ENCODE data around the gene IL17RE.
"Not testable (repeated sequence)": the region's sequence is repeated elsewhere in the genome, so short reads cannot be mapped to it uniquely, and the experiment has no call there.

Gene IL17RE

DNA sequence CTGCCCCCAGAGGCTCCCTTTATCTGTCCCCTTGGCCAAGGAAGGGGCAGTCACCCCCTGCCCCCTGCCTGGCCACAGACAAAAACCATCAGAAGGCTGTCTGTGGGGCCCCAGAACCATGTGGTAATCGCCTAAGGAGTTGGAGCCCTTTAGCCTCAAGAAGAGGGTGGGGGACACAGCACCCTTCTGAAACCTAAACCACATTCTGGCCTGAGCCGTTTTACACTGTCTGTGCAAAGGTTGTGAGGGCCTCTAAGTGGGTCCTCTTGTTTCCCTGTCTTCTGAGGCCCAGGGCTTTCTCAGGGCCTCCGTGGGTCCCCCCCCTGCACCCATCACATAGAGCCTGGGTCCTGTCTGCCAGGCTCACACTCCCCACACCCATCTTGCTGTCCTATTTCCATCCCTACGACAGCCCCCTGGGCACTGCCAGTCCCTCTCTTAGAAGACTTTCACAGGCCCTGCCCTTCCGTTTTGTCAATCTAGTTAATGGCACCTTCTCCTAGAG is 41.0 kb upstream of the IL17RE start:
- Histone ChIP-seq H3K36me3 (no peaks in the 10 kb centered on the region), H3K4me1 (ENCODE audit: control insufficient read depth in 1 of 2, insufficient read depth in 1 of 2, low read depth in 1 of 2, low read length in 1 of 2) (peaks cover 20 to 25% of the 10 kb centered on the region in 2 experiments), H3K9me3 (no peaks in the 10 kb centered on the region), H3K4me3 (ENCODE audit: low read depth in 1 of 2, low read length in 1 of 2) (no peak overlapping the region), H3K27ac (no peak overlapping the region), H3K27me3 (no peaks in the 10 kb centered on the region)
- TF ChIP-seq, protein P1, sequence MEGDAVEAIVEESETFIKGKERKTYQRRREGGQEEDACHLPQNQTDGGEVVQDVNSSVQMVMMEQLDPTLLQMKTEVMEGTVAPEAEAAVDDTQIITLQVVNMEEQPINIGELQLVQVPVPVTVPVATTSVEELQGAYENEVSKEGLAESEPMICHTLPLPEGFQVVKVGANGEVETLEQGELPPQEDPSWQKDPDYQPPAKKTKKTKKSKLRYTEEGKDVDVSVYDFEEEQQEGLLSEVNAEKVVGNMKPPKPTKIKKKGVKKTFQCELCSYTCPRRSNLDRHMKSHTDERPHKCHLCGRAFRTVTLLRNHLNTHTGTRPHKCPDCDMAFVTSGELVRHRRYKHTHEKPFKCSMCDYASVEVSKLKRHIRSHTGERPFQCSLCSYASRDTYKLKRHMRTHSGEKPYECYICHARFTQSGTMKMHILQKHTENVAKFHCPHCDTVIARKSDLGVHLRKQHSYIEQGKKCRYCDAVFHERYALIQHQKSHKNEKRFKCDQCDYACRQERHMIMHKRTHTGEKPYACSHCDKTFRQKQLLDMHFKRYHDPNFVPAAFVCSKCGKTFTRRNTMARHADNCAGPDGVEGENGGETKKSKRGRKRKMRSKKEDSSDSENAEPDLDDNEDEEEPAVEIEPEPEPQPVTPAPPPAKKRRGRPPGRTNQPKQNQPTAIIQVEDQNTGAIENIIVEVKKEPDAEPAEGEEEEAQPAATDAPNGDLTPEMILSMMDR (IDR thresholded peaks at IDR 0.05) = no peak

GRCh38 chr3:9862391-9863057 is 40.1 kb upstream of the IL17RE start:
- Histone ChIP-seq H3K9me3 (no peaks in the 10 kb centered on the region), H3K4me3 (ENCODE audit: low read depth in 1 of 2, low read length in 1 of 2) (peak overlapping the region; percentile 59 to 70), H3K36me3 (no peaks in the 10 kb centered on the region), H3K4me1 (ENCODE audit: control insufficient read depth in 1 of 2, insufficient read depth in 1 of 2, low read depth in 1 of 2, low read length in 1 of 2) (peaks cover 20 to 25% of the 10 kb centered on the region in 2 experiments), H3K27ac (no peak overlapping the region), H3K27me3 (no peaks in the 10 kb centered on the region)
- TF ChIP-seq, protein P1 (IDR thresholded peaks at IDR 0.05) = peak; percentile 6

GRCh38 chr3:9863058-9863772 is 39.4 kb upstream of the IL17RE start:
- peak overlapping the region; percentile 59 to 70 for H3K4me3 ChIP-seq (ENCODE audit: low read depth in 1 of 2, low read length in 1 of 2)
- TF ChIP-seq, protein P1 (IDR thresholded peaks at IDR 0.05) = no peak
- no peaks in the 10 kb centered on the region for H3K27me3 ChIP-seq
- H3K36me3 ChIP-seq = no peaks in the 10 kb centered on the region
- H3K9me3 ChIP-seq = no peaks in the 10 kb centered on the region
- H3K27ac ChIP-seq = no peak overlapping the region
- peaks cover 20 to 25% of the 10 kb centered on the region in 2 experiments for H3K4me1 ChIP-seq (ENCODE audit: control insufficient read depth in 1 of 2, insufficient read depth in 1 of 2, low read depth in 1 of 2, low read length in 1 of 2)

DNA sequence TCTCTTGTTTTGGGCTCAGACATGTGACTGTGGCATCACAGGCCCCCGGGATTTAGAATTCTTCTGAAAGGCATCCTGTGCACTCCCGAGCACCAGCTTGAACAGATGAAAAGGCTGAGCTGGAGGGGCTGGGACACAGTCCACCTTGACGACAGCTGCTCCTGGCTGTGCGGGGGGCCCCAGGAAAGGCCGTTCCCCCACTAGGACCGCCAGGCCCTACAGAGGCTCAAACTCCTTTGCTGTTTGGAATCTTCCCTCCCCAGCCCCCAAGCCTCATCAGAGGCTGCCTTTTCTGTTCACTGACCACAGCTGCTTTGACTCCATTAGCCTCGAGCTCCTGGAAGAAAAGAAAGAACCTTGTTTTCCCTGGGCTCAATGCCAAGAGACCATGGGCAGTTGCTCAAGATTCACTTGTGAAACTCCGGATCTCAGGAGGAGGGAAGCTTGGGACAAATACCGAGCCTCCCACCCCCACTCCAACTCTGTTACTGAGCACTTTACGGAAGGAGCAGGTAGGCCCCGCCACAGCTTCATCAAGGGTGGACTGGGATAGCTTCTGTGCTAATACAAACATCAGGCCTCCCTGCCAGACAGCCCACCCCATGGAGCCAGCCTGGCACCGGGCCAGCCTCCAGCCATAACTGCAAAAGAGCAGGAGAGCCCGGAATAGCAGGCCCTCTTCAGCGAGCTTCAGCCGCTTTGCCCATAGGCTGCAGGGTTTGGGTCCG is 38.3 kb upstream of the IL17RE start:
- no peak overlapping the region for H3K27ac ChIP-seq
- no peaks in the 10 kb centered on the region for H3K36me3 ChIP-seq
- H3K9me3 ChIP-seq = no peaks in the 10 kb centered on the region
- H3K4me3 ChIP-seq (ENCODE audit: low read depth in 1 of 2, low read length in 1 of 2) = no peak overlapping the region
- H3K4me1 ChIP-seq (ENCODE audit: control insufficient read depth in 1 of 2, insufficient read depth in 1 of 2, low read depth in 1 of 2, low read length in 1 of 2) = peaks cover 20 to 25% of the 10 kb centered on the region in 2 experiments
- no peaks in the 10 kb centered on the region for H3K27me3 ChIP-seq
- TF ChIP-seq, protein P1 (IDR thresholded peaks at IDR 0.05) = no peak

GRCh38 chr3:9865125-9865637 is 37.5 kb upstream of the IL17RE start:
- H3K4me3 ChIP-seq (ENCODE audit: low read depth in 1 of 2, low read length in 1 of 2); H3K27me3 ChIP-seq; H3K9me3 ChIP-seq; H3K36me3 ChIP-seq; H3K27ac ChIP-seq: not testable (repeated sequence)
- peaks cover 20 to 25% of the 10 kb centered on the region in 2 experiments for H3K4me1 ChIP-seq (ENCODE audit: control insufficient read depth in 1 of 2, insufficient read depth in 1 of 2, low read depth in 1 of 2, low read length in 1 of 2)

All from neutrophil (primary cell).